ENCODE results near the gene KCNH2.
"Not testable (repeated sequence)": the region's sequence is repeated elsewhere in the genome, so short reads cannot be mapped to it uniquely, and the experiment has no call there.

The KCNH2 gene

GRCh38 chr7:151012031-151012692 is 34.0 kb upstream of the KCNH2 start:
- no peak for DNase-seq

GRCh38 chr7:151011616-151012015 is 33.5 kb upstream of the KCNH2 start:
- DNase-seq: not testable (repeated sequence)

GRCh38 chr7:151011097-151011409 is 32.9 kb upstream of the KCNH2 start:
- DNase-seq: no peak

GRCh38 chr7:151010307-151011096 is 32.4 kb upstream of the KCNH2 start:
- DNase-seq: no peak

GRCh38 chr7:151010037-151010306 is 31.9 kb upstream of the KCNH2 start:
- no peak for DNase-seq

- no peak for DNase-seq
These were observed 31.4 kb upstream of the KCNH2 start for GRCh38 chr7:151009327-151010036.

GRCh38 chr7:151008511-151009323 is 30.6 kb upstream of the KCNH2 start:
- peak; percentile 83 for DNase-seq

- no peak for DNase-seq
These were observed 30.0 kb upstream of the KCNH2 start for GRCh38 chr7:151008143-151008510.

GRCh38 chr7:151007469-151007898 is 29.4 kb upstream of the KCNH2 start:
- DNase-seq: no peak

GRCh38 chr7:151006590-151007300 is 28.6 kb upstream of the KCNH2 start:
- DNase-seq: no peak

- DNase-seq: no peak
These were observed 27.4 kb upstream of the KCNH2 start for GRCh38 chr7:151005566-151005965.

GRCh38 chr7:151003572-151003971 is 25.5 kb upstream of the KCNH2 start:
- no peak for DNase-seq

- DNase-seq: no peak
These were observed 23.4 kb upstream of the KCNH2 start for GRCh38 chr7:151001546-151001945.

GRCh38 chr7:151000897-151001495 is 22.9 kb upstream of the KCNH2 start:
- no peak for DNase-seq

- DNase-seq: no peak
These were observed 21.5 kb upstream of the KCNH2 start for GRCh38 chr7:150999497-151000230.

- no peak for DNase-seq
These were observed 20.9 kb upstream of the KCNH2 start for GRCh38 chr7:150999001-150999400.

GRCh38 chr7:150998341-150998740 is 20.2 kb upstream of the KCNH2 start:
- no peak for DNase-seq

GRCh38 chr7:150997817-150998216 is 19.7 kb upstream of the KCNH2 start:
- no peak for DNase-seq

GRCh38 chr7:150997075-150997511 is 19.0 kb upstream of the KCNH2 start:
- no peak for DNase-seq

GRCh38 chr7:150996376-150997074 is 18.4 kb upstream of the KCNH2 start:
- DNase-seq: no peak
